B cell (primary cell): ENCODE data around the gene RPL10. TPM values are rescaled to one million over a fixed set of nuclear protein-coding genes. Genes with fewer than 3 reads are reported as not detected.

Experiments used
- ATAC-seq: fragments of 200-7000 bp; cut with Tn5 transposase; one replicate; pipeline ENCODE4 v1.10.0; 2021; ENCODE audit warnings: low read depth, mild to moderate bottlenecking, moderate number of reproducible peaks, moderate library complexity
- CTCF ChIA-PET: fragments of 350-600 bp; sonication (Branson Sonifier 250); formaldehyde crosslinking; loops from one replicate; lab custom pipeline; 2021; ENCODE audit warnings: antibody characterized with exemption, inconsistent platforms; lab: Charles Lee
- POLR2A ChIA-PET: fragments of 350-600 bp; sonication (Branson Sonifier 250); formaldehyde crosslinking; loops from one replicate; lab custom pipeline; 2021; ENCODE audit warnings: antibody characterized with exemption; lab: Charles Lee
- DNase-seq: peaks from one replicate; pipeline ENCODE4 v3.0.0; 2013
- H2AFZ ChIP-seq: 2 replicates; pipeline ENCODE4 v1.6.1; 2012; ENCODE audit warnings: mild to moderate bottlenecking, low read depth, low read length; ENCODE audit not compliant: insufficient read depth, poor library complexity, severe bottlenecking
- H3K27ac ChIP-seq, 2 donors: 1 replicate in 1 of 2; 2 replicates in 1 of 2; pipeline ENCODE4 v1.5.1; 2012 to 2013; ENCODE audit warnings: low read length in 2 of 2, mild to moderate bottlenecking in 2 of 2, moderate library complexity in 1 of 2
- H3K27me3 ChIP-seq, 4 experiments: fragments of 200-600 bp in 1 of 4; sonication (generic) in 1 of 4; replicated peaks in 1 of 4; 1 replicate in 2 of 4; 2 replicates in 2 of 4; pipeline versions ENCODE4 v1.6.1 to v1.7.0; 2013 to 2016; ENCODE audit warnings: low read length in 3 of 4, mild to moderate bottlenecking in 2 of 4, mixed read lengths in 1 of 4, moderate library complexity in 1 of 4; ENCODE audit not compliant: insufficient read depth in 4 of 4, control insufficient read depth in 3 of 4; ENCODE audit errors: control extremely low read depth in 1 of 4
- H3K36me3 ChIP-seq, 2 experiments: replicated peaks in 1 of 2; 1 replicate in 1 of 2; 2 replicates in 1 of 2; pipeline versions ENCODE4 v1.6.1 to v1.7.1; 2013; ENCODE audit warnings: low read length in 1 of 2; ENCODE audit not compliant: insufficient read depth in 2 of 2, control insufficient read depth in 1 of 2; ENCODE audit errors: control extremely low read depth in 1 of 2, extremely low read depth in 1 of 2
- H3K4me1 ChIP-seq, 2 donors: fragments of 200-600 bp in 1 of 2; sonication (generic) in 1 of 2; 1 replicate in 1 of 2; 2 replicates in 1 of 2; pipeline versions ENCODE4 v1.5.1 to v1.6.1; 2013 to 2017; ENCODE audit warnings: low read length in 2 of 2; ENCODE audit not compliant: control insufficient read depth in 2 of 2, insufficient read depth in 2 of 2
- H3K4me2 ChIP-seq: replicated peaks from 2 replicates; pipeline ENCODE3; 2012; ENCODE audit warnings: mild to moderate bottlenecking, low read depth, low read length; ENCODE audit not compliant: poor library complexity, severe bottlenecking
- H3K4me3 ChIP-seq, 5 experiments: fragments of 200-600 bp in 1 of 5; sonication (generic) in 1 of 5; 1 replicate in 3 of 5; 2 replicates in 2 of 5; pipeline versions ENCODE4 v1.5.1 to v1.7.0; 2011 to 2016; ENCODE audit warnings: low read length in 4 of 5, mild to moderate bottlenecking in 4 of 5, low read depth in 2 of 5, control low read depth in 1 of 5, moderate library complexity in 1 of 5; ENCODE audit not compliant: insufficient read depth in 1 of 5; ENCODE audit errors: control extremely low read depth in 1 of 5, extremely low read depth in 1 of 5
- H3K79me2 ChIP-seq: fragments of 200-600 bp; sonication (generic); one replicate; pipeline ENCODE4 v1.6.0; 2016; ENCODE audit warnings: low read length; ENCODE audit not compliant: control insufficient read depth, insufficient read depth
- H3K9ac ChIP-seq: fragments of 200-600 bp; sonication (generic); 2 replicates; pipeline ENCODE4 v1.6.1; 2017; ENCODE audit warnings: mild to moderate bottlenecking, low read length, moderate library complexity
- H3K9me3 ChIP-seq, 3 donors: one replicate each; pipeline versions ENCODE4 v1.6.1 to v1.7.1; 2013; ENCODE audit warnings: low read length in 2 of 3; ENCODE audit not compliant: control insufficient read depth in 2 of 3, insufficient read depth in 1 of 3; ENCODE audit errors: control extremely low read depth in 1 of 3
- H4K20me1 ChIP-seq: 2 replicates; pipeline ENCODE4 v1.6.0; 2012; ENCODE audit warnings: mild to moderate bottlenecking, low read length; ENCODE audit not compliant: insufficient read depth, control insufficient read depth, poor library complexity, severe bottlenecking
- H3K27ac Mint-ChIP-seq: one replicate; pipeline ENCODE4 v1.8.0; 2021; ENCODE audit warnings: mixed read lengths
- H3K27me3 Mint-ChIP-seq: one replicate; pipeline ENCODE4 v1.8.0; 2021; ENCODE audit warnings: mixed read lengths
- H3K4me1 Mint-ChIP-seq: one replicate; pipeline ENCODE4 v1.8.0; 2021; ENCODE audit warnings: mixed read lengths
- H3K4me3 Mint-ChIP-seq: one replicate; pipeline ENCODE4 v1.8.0; 2021; ENCODE audit warnings: mixed read lengths
- H3K9me3 Mint-ChIP-seq: one replicate; pipeline ENCODE4 v1.8.0; 2022; ENCODE audit warnings: mixed read lengths; ENCODE audit not compliant: insufficient read depth
- CTCF ChIP-seq: fragments of 200-600 bp; IDR thresholded peaks from one replicate; pipeline ENCODE4 v1.8.0; 2022; ENCODE audit warnings: antibody characterized with exemption, mild to moderate bottlenecking
- EZH2 ChIP-seq: IDR thresholded peaks from 2 replicates; pipeline ENCODE4 v1.6.1; 2012; ENCODE audit warnings: borderline replicate concordance, low read depth, mild to moderate bottlenecking, moderate library complexity, low read length; ENCODE audit not compliant: insufficient read depth, poor library complexity, severe bottlenecking
- WGBS: methylation state at CpG from one replicate; pipeline ENCODE4 v1.1.5; 2013; ENCODE audit warnings: missing lambda C conversion rate; ENCODE audit not compliant: insufficient coverage; 5-methylcytosine and 5-hydroxymethylcytosine counted together
- intact Hi-C: fragments of 100-400 bp; cut with micrococcal nuclease; formaldehyde crosslinking; loops from one replicate; pipeline ENCODE4 v1.10.0; 2022
- polyA plus RNA-seq: library from polyadenylated mRNA; depleted of rRNA; stranded (reverse); fragments of >200 nt; gene quantifications from 2 replicates; pipeline ENCODE4 v1.2.3, GENCODE V29; 2012
- total RNA-seq, 2 donors: library from RNA; stranded (reverse); fragments of 120-200 nt in 1 of 2; gene quantifications; 1 replicate in 1 of 2; 2 replicates in 1 of 2; pipeline versions ENCODE4 v1.2.3 to v1.2.4, GENCODE V29; 2013 to 2022

The RPL10 gene
- total and polyA plus RNA-seq, 2 donors (not counting 1 experiment from before 2014, with no cell fraction given): 4,073 to 16,482 TPM

- peak overlapping the region; percentile 92 for H3K27ac Mint-ChIP-seq
- H3K27me3 Mint-ChIP-seq: no peaks in the 10 kb centered on the region
- Histone ChIP-seq H3K4me3 (peak overlapping the region in 4 of 5 experiments; percentile 31 to 53 (median 44)), H3K4me1 (peaks cover 29 to 40% of the 10 kb centered on the region in 2 donors), H3K79me2 (peaks cover 10% of the 10 kb centered on the region), H3K36me3 (peaks cover 0 to 7% of the 10 kb centered on the region in 2 experiments), H3K27ac (peak overlapping the region; percentile 82 to 93), H3K9ac (peak overlapping the region; percentile 67), H4K20me1 (no peaks in the 10 kb centered on the region), H3K27me3 (no peaks in the 10 kb centered on the region), H3K4me2 (peak overlapping the region; percentile 81), H3K9me3 (no peaks in the 10 kb centered on the region), H2AFZ (peak overlapping the region; percentile 42)
- no peak for DNase-seq
- intact Hi-C loops: loop anchor here (5.0 to 10.0 kb wide), 2 partner anchors 283 to 406 kb away; partner anchors contain the start of genes HCFC1, MECP2 and TMEM187
- CTCF ChIA-PET: interaction anchor here (0.6 kb wide), 1 partner anchor 21 kb away, joined by 4 read pairs; the partner anchor contains the start of gene RPL10
- ATAC-seq: peak; percentile 0
- peak overlapping the region; percentile 86 for H3K4me3 Mint-ChIP-seq
- under 1% methylated on average over 75 of the region's 79 CpGs for whole genome bisulfite sequencing
- H3K9me3 Mint-ChIP-seq: no peaks in the 10 kb centered on the region
- H3K4me1 Mint-ChIP-seq: peaks cover 29% of the 10 kb centered on the region
- POLR2A ChIA-PET: interaction anchor here (0.6 to 1.8 kb wide), 6 partner anchors 7 to 34 kb away, joined by 3 to 8 read pairs (median 5); partner anchors contain the start of genes RPL10 and TAFAZZIN
- no peak for TF ChIP-seq CTCF
- TF ChIP-seq EZH2: no peak
Measured at GRCh38 chrX:154378059-154378798, 19.9 kb upstream of the RPL10 start.
